ENCODE measurements around the gene CCND3.

GRCh38 chr6:41936073-41936837, 5.4 kb downstream of the CCND3 start:
- peak; percentile 64 for TF ChIP-seq CTCF (IDR thresholded peaks at IDR 0.05; ENCODE audit: poor library complexity)
- TF ChIP-seq EZH2phosphoT487 (IDR thresholded peaks at IDR 0.05; ENCODE audit: low read depth, severe bottlenecking, unreplicated experiment): no peak

All from hepatocyte (in vitro differentiated cells).